ENCODE measurements around the gene KCNJ15. TPM values are rescaled to one million over a fixed set of nuclear protein-coding genes. Genes with fewer than 3 reads are reported as not detected.

The KCNJ15 gene
- total and polyA plus RNA-seq, 2 of the 8 experiments (the other 6 are each of a cell fraction or from before 2014, with no cell fraction given) = under 0.01 TPM; not detected in 1

DNA sequence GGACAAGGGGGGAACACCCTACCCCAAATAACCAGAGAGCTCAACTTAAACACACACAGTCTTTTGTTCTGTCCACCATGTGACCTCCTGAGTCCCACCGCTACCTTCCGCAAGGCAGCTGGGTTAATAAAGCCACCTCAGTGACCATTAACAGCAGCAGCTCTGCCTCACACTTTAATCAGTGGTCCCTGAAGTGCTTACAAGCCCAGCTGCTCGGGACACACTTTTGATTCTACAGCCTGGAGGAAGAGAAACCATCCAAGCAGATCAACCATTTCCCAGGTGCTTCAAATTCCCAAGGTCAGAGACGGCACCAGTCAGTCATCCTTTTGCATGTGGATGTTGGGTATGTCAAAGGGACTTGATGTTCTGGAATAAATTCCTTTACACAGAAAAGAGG, 70.1 kb downstream of the KCNJ15 start:
- no peak overlapping the region for H3K18ac ChIP-seq (ENCODE audit: extremely low read depth, low read length)
- DNase-seq (ENCODE audit: low read depth in 1 of 2, low spot score in 2 of 2) = no peak
- H3K4ac ChIP-seq (replicated peaks; ENCODE audit: insufficient read length, low read depth, low read length) = no peak overlapping the region
- H3K9me3 ChIP-seq (ENCODE audit: insufficient read depth in 2 of 2, low read depth in 1 of 2, low read length in 1 of 2) = no peaks in the 10 kb centered on the region
- H3K4me1 ChIP-seq (replicated peaks in 1 of 4; ENCODE audit: control insufficient read depth in 3 of 4, insufficient read depth in 4 of 4, low read length in 3 of 4) = peaks cover 1 to 14% (median 9%) of the 10 kb centered on the region in 4 experiments; a peak in 6 of 7 replicates
- no peak overlapping the region for H3K4me2 ChIP-seq (ENCODE audit: insufficient read depth in 1 of 2, low read depth in 2 of 2, low read length in 2 of 2)
- POLR2A ChIA-PET (ENCODE audit: partially characterized antibody) = no interaction called here
- H3K27me3 ChIP-seq (replicated peaks in 1 of 4; ENCODE audit: control insufficient read depth in 3 of 4, extremely low read depth in 1 of 4, insufficient read depth in 3 of 4, low read length in 3 of 4) = no peaks in the 10 kb centered on the region
- H3K23me2 ChIP-seq (ENCODE audit: low read depth, low read length) = no peaks in the 10 kb centered on the region
- H3K27ac ChIP-seq (ENCODE audit: low read depth, low read length) = no peak overlapping the region
- H3K79me2 ChIP-seq (ENCODE audit: control insufficient read depth in 1 of 2, insufficient read depth in 2 of 2, low read length in 2 of 2) = no peaks in the 10 kb centered on the region
- no peaks in the 10 kb centered on the region for H3K79me1 ChIP-seq (ENCODE audit: low read depth, low read length)
- H3K9ac ChIP-seq (replicated peaks in 1 of 4; ENCODE audit: extremely low read depth in 1 of 4, low read depth in 3 of 4, low read length in 3 of 4) = no peak overlapping the region
- H4K8ac ChIP-seq (ENCODE audit: extremely low read depth, insufficient read depth, low read length) = no peak overlapping the region
- H2AK5ac ChIP-seq (ENCODE audit: low read depth, low read length) = no peak overlapping the region
- H2BK12ac ChIP-seq (ENCODE audit: low read depth, low read length) = no peak overlapping the region
- H4K91ac ChIP-seq (replicated peaks; ENCODE audit: insufficient read length, low read length) = no peak overlapping the region
- H2BK20ac ChIP-seq (ENCODE audit: low read length) = no peak overlapping the region
- WGBS, 2 experiments (ENCODE audit: extremely low coverage in 1 of 2, insufficient coverage in 1 of 2, insufficient read length in 1 of 2, insufficient replicate concordance in 2 of 2, low coverage in 1 of 2, low lambda C conversion rate in 2 of 2, missing lambda C conversion rate in 1 of 2) = 78% methylated on average over 4 of the region's 4 CpGs; no CpG with 5 or more reads in 1 of the 2 experiments
- no peak overlapping the region for H3K23ac ChIP-seq (ENCODE audit: insufficient read length)
- no peak overlapping the region for H2AFZ ChIP-seq (ENCODE audit: low read length)
- no peak overlapping the region for H2BK120ac ChIP-seq (replicated peaks; ENCODE audit: low read depth, low read length)
- H3K36me3 ChIP-seq (ENCODE audit: control insufficient read depth in 2 of 4, insufficient read depth in 4 of 4, low read length in 3 of 4) = no peaks in the 10 kb centered on the region
- FAIRE-seq = no peak
- CTCF ChIA-PET (ENCODE audit: partially characterized antibody) = interaction anchor here (0.7 to 6.1 kb wide), 4 partner anchors 26 to 200 kb away, joined by 3 to 34 read pairs (median 3); no protein-coding TSS in a partner anchor
- H3K56ac ChIP-seq (replicated peaks; ENCODE audit: insufficient read length, low read depth, low read length) = no peak overlapping the region
- H2BK15ac ChIP-seq (ENCODE audit: low read length) = no peak overlapping the region
- no peak overlapping the region for H2BK5ac ChIP-seq (ENCODE audit: low read depth, low read length)
- no peaks in the 10 kb centered on the region for H4K20me1 ChIP-seq (replicated peaks in 1 of 2; ENCODE audit: control insufficient read depth in 1 of 2, insufficient read depth in 2 of 2, low read length in 2 of 2)
- H3K14ac ChIP-seq (ENCODE audit: insufficient read length) = no peak overlapping the region
- H4K5ac ChIP-seq (ENCODE audit: insufficient read length, low read depth, low read length) = no peak overlapping the region
- H3K4me3 ChIP-seq (ENCODE audit: extremely low read depth in 1 of 4, insufficient read depth in 2 of 4, low read depth in 3 of 4, low read length in 4 of 4) = no peak overlapping the region
- TF ChIP-seq POLR2AphosphoS5 (IDR thresholded peaks at IDR 0.05; ENCODE audit: low read depth, low read length) (no peak), SIN3A (conservative IDR thresholded peaks at IDR 0.05 in 1 of 2, IDR thresholded peaks at IDR 0.05 in 1 of 2; ENCODE audit: low read depth in 1 of 2, low read length in 2 of 2) (no peak), KDM4A (IDR thresholded peaks at IDR 0.05; ENCODE audit: low read depth, low read length, severe bottlenecking) (no peak), HDAC2 (IDR thresholded peaks at IDR 0.05; ENCODE audit: borderline replicate concordance in 1 of 2, low read depth in 2 of 2, low read length in 2 of 2) (no peak), TAF1 (IDR thresholded peaks at IDR 0.05; ENCODE audit: low read depth, low read length) (no peak), SIX5 (IDR thresholded peaks at IDR 0.05; ENCODE audit: low read depth, low read length) (no peak), CREB1 (IDR thresholded peaks at IDR 0.05) (no peak), ZNF274 (IDR thresholded peaks at IDR 0.05; ENCODE audit: borderline replicate concordance, extremely low read depth, low read length) (no peak), TEAD4 (IDR thresholded peaks at IDR 0.05; ENCODE audit: low read depth, low read length) (no peak), SP1 (IDR thresholded peaks at IDR 0.05; ENCODE audit: low read depth, low read length) (no peak), JUN (IDR thresholded peaks at IDR 0.05; ENCODE audit: low read depth, low read length) (no peak), EZH2 (IDR thresholded peaks at IDR 0.05; ENCODE audit: low read depth, low read length, severe bottlenecking) (no peak)
- TF ChIP-seq, protein P1, sequence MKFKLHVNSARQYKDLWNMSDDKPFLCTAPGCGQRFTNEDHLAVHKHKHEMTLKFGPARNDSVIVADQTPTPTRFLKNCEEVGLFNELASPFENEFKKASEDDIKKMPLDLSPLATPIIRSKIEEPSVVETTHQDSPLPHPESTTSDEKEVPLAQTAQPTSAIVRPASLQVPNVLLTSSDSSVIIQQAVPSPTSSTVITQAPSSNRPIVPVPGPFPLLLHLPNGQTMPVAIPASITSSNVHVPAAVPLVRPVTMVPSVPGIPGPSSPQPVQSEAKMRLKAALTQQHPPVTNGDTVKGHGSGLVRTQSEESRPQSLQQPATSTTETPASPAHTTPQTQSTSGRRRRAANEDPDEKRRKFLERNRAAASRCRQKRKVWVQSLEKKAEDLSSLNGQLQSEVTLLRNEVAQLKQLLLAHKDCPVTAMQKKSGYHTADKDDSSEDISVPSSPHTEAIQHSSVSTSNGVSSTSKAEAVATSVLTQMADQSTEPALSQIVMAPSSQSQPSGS (IDR thresholded peaks at IDR 0.05; ENCODE audit: low read length) = no peak

All from H1 (cell line).